GM12875 (cell line): Measurements from ENCODE around the gene ISCA2.
"Not testable (repeated sequence)": the region's sequence is repeated elsewhere in the genome, so short reads cannot be mapped to it uniquely, and the experiment has no call there.

Source experiments
- H3K4me3 ChIP-seq: one replicate; pipeline ENCODE4 v1.5.1; 2011; ENCODE audit warnings: low read depth, low read length, control low read depth
- TF ChIP-seq, protein P1 (sequence below): IDR thresholded peaks from 2 replicates; pipeline ENCODE4 v1.5.1; 2011; ENCODE audit warnings: low read depth, mild to moderate bottlenecking, control low read depth, inconsistent platforms, low read length, moderate library complexity, borderline replicate concordance; ENCODE audit not compliant: insufficient read depth

ISCA2 gene, protein sequence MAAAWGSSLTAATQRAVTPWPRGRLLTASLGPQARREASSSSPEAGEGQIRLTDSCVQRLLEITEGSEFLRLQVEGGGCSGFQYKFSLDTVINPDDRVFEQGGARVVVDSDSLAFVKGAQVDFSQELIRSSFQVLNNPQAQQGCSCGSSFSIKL

DNA sequence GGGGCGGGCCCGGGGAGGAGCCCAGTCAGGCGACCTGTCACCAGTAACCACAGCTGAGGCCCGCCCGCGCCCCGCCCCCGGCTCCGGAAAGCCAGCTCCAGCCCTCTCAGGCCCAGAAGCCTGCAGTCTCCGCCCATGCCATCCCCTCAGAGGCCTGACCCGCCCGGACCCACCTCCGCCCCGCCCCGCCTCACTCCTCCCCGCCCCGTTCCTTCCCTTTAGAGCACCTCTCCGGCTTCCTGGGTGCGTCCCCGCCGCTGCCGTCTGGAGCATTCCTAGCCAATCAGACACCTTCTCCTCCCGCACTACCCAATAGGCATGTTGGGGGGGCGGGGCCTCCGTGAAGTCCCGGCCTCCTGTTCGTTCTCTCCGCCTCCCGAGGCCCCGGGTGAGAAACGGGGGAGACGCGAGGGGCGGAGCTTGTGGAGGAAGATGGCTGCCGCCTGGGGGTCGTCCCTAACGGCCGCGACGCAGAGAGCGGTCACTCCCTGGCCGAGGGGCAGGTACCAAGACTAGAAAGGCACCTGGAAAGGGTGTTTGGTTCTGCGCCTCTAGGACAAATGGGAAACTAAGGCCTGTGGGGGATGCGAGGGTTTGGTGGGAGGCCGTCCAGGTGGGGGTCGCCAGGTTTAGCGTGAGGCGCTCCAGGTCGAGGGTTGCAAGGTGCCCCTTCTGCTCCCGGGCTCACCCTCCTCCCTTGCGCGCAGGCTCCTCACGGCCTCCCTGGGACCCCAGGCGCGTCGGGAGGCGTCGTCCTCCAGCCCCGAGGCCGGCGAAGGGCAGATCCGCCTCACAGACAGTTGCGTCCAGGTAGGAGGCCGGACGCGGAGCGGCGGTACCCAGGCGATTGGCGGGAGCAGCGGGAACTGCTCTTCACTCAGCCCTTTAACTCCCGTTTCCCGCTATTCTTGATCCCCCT is at the start of gene ISCA2:
TSS of gene ISCA2 (plus strand) at position 423 of the 919 bp plus-strand sequence. CDS start at position 433, 10 bp downstream.
- peak within 1 kb of the TSS; percentile 88 for H3K4me3 ChIP-seq
- TF ChIP-seq, protein P1, sequence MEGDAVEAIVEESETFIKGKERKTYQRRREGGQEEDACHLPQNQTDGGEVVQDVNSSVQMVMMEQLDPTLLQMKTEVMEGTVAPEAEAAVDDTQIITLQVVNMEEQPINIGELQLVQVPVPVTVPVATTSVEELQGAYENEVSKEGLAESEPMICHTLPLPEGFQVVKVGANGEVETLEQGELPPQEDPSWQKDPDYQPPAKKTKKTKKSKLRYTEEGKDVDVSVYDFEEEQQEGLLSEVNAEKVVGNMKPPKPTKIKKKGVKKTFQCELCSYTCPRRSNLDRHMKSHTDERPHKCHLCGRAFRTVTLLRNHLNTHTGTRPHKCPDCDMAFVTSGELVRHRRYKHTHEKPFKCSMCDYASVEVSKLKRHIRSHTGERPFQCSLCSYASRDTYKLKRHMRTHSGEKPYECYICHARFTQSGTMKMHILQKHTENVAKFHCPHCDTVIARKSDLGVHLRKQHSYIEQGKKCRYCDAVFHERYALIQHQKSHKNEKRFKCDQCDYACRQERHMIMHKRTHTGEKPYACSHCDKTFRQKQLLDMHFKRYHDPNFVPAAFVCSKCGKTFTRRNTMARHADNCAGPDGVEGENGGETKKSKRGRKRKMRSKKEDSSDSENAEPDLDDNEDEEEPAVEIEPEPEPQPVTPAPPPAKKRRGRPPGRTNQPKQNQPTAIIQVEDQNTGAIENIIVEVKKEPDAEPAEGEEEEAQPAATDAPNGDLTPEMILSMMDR: no peak

DNA sequence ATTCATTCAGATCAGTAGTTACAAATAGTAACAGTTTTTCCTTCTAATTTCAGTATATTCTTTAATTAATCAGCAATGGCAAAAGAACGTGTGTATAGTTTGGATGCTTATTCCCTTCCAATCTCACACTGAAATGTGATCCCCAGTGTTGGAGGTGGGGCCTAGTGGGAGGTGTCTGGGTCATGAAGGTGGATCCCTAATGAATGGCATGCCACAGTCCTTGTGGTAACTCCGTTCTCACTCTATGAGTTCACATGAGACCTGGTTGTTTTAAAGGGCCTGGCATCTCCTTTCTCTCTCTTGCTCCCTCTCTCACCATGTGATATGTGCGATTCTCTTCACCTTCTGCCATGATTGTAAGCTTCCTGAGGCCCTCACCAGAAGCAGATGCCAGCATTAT is 48.7 kb upstream of the ISCA2 start:
- TF ChIP-seq, protein P1: no peak
- H3K4me3 ChIP-seq: no peak overlapping the region

DNA sequence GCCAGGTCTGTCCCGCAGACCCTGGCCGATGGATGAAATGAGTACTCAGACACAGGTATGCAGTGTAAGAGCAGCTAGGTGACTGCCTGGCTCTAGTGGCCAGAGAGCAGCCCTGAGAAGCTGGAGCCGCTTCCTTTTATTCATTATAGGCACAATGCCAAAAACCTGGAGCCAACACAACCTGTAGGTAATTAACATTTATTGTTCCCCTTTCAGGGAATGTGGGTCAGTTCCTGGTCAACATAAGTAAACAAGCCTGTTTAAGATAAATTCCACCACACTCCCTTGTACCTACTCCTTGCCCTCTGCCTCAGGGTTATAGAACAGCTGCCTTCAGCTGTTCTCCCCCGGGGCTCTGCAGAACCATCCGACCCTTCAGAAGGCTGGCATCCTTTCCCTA is 39.2 kb upstream of the ISCA2 start:
- H3K4me3 ChIP-seq: not testable (repeated sequence)

DNA sequence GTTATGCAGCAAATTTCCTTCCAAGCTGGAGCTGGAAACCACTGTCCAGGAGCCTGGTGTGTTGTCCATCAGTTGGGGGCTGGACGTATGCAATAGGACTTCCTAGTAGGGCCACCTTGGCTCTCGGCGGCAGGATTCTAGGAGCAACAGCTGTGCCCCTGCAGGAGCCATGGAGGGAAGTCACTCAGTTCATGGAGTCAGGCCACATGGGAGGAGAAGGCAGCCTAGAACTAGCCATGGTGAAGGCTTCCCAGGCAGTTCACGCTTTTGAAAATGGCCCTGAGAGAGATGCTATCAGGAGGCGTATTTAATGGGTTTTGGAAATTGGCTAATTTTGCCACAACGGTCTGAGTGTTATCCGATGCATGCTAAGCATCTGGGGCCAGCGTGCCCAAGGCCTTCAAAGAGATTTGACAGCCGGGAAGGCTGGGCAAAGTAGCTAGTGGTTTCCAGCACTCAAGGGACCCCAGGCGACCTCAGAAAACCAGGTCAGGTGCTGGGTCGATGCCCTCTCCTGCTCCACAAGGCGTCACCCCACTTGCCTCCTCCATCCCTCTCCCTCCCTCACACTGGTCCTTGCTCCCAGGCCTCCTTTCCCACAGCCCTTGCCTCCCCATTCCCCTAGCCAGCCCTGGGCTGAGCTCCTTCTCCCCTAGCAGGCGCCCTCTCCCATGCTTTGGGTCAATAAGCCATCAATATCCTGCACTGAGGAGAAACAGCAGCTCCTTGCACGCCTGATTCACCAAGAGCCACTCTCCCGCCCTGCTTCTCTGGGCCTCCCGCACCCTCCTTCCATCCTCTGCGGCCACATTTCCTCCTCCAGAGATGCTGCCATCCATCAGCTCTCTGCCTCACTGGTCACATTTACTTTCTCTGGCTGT is 36.6 kb upstream of the ISCA2 start:
- TF ChIP-seq, protein P1: no peak
- no peak overlapping the region for H3K4me3 ChIP-seq

DNA sequence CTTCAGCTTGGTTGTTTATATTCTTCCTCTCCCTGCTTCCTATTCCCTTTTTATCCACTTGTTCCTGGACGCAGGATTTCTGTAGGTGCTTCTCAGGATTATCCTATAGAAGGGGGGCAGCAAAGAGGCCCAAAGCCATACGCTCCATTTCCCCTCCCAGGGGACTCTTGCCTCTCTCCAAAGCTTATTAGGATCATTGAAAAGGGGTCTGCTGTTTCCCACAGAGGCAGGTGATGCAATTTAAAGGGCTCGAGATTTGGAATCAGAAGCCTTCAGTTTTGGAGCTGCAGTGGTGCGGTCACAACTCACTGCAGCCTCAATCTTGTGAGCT is 36.0 kb upstream of the ISCA2 start:
- no peak overlapping the region for H3K4me3 ChIP-seq
- TF ChIP-seq, protein P1: no peak

DNA sequence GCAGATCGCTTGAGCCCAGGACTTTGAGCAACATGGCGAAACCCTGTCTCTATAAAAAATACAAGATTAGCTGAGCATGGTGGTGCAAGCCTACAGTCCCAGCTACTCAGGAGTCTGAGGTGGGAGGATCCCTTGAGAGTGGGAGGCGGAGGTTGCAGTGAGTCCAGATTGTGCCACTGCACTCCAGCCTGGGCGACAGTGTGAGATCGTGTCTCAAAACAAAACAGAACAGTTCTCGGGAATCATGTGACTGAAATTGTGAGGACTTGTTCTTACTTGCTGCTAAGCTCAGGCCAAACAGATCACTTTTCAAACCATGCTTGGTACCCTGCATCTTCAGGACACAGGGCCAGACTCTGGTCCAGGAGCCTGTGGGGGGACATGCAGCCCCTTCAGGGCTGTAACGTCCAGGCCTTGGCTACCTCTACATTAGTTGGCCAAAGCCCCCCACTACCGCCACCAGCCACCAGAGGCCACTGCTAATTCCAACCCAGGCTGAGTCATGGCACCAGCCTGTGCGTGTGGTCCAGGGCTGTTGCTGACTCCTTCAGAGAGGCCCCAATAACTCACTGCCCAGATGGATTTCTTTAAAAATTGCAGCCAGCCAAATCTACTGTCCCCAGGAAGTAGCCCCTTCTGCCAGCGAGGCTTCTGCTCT is 34.1 kb upstream of the ISCA2 start:
- TF ChIP-seq, protein P1: peak; percentile 80
- no peak overlapping the region for H3K4me3 ChIP-seq

DNA sequence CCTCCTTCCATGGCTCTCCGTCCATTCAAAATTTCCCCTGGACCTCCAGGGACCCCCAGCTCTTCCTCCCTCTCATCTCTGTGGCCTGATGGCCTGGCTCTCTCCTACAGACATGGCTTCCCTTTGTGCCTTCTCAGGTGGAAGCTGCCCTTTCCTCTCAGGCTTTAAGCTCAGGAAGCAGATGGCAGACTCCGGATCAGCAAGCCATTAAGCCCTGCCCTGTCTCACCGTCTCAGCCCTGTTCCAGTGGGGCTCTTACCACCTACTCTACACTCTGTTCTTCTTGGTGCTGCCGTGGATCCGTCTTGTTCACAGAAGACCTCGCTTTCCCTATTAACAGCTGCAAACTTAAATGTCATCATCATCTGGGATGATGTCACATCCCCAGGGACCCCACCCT is 33.6 kb upstream of the ISCA2 start:
- TF ChIP-seq, protein P1: no peak
- H3K4me3 ChIP-seq: no peak overlapping the region
